Adipose tissue (tissue), 3 donors: ENCODE results near the gene PGLYRP2. TPM values are rescaled to one million over a fixed set of nuclear protein-coding genes. Genes with fewer than 3 reads are reported as not detected.

Source experiments
- H3K27ac ChIP-seq: one replicate; pipeline ENCODE4 v1.5.1; 2013; ENCODE audit warnings: low read depth, low read length
- WGBS, 3 donors: extraction: QIAGEN DNeasy Blood & Tissue Kit; methylation state at CpG; one replicate each; pipeline ENCODE4 v1.1.7; 2013; 5-methylcytosine and 5-hydroxymethylcytosine counted together
- polyA plus RNA-seq, 3 donors: library from polyadenylated mRNA; stranded (reverse); fragments of 200-250 nt; gene quantifications; one replicate each; pipeline ENCODE4 v1.2.3, GENCODE V29; 2013
- donor health status: healthy with polysubstance abuse.
- donor health status: Bipolar disorder and iron deficiency.
- donor health status: healthy.

The PGLYRP2 gene
- polyA plus RNA-seq, 3 donors, result 0.06 TPM; not detected in 2

DNA sequence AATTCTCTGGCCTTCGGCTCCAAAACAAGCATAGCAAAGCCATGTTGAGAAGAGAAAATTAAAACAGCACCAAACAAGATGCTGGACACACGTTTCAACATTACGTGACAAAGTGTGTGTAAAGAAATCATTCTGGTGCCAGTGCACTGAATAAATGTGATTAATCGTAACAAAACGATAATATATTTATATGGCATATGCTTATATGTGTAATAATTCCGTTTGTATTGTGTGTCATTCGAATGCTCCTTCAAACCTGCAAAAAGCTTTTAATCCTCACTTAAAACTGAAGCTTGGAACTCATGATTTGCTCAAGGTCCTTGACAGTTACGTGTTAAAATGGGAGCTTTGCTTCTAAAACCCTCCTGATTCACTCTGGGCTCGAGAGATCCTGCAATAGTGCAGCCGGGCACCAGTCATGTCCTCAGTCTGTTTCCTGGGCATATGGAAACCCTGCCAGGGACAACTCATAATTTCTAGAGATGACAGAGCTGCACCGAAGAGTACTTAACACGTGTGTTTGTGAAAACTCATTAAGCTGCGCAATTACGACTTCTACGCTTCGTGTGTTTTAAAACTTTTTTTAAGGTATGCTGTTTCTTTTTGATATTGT lies 59.8 kb downstream of the PGLYRP2 start:
- no peak overlapping the region for H3K27ac ChIP-seq
- WGBS, 3 donors, result 17 to 28% (median 26%) methylated on average over 16 of the region's 16 CpGs

Other genes with a start within 250 kb of the PGLYRP2 start
- under 1 TPM in 2 of 3 donors, not detected in 1; 0.25 to 0.28 TPM for gene EPHX3, start 247.1 kb downstream of the PGLYRP2 start, polyA plus RNA-seq
- 10 to 100 TPM; 12.5 to 35.8 (median 23.1) TPM for gene BRD4, start 147.0 kb downstream of the PGLYRP2 start, polyA plus RNA-seq
- gene AKAP8, start 99.7 kb downstream of the PGLYRP2 start, polyA plus RNA-seq, result 10 to 100 TPM in 2 of 3 donors, 1 to 10 TPM in 1; 8.7 to 19.3 (median 13.3) TPM
- gene AKAP8L, start 60.5 kb downstream of the PGLYRP2 start, polyA plus RNA-seq, result 10 to 100 TPM; 40.5 to 79.6 (median 49.9) TPM
- 10 to 100 TPM; 15.3 to 37.3 (median 22.3) TPM for gene WIZ, start 29.5 kb downstream of the PGLYRP2 start, polyA plus RNA-seq
- 1 to 10 TPM in 2 of 3 donors, under 1 TPM in 1; 0.86 to 3.9 (median 3.3) TPM for gene RASAL3, start 15.0 kb downstream of the PGLYRP2 start, polyA plus RNA-seq
- gene CYP4F22, start 29.0 kb upstream of the PGLYRP2 start, polyA plus RNA-seq, result under 1 TPM in 2 of 3 donors, not detected in 1; 0.10 to 0.61 TPM
- gene CYP4F8, start 135.7 kb upstream of the PGLYRP2 start, polyA plus RNA-seq, result not detected
- under 1 TPM; 0.06 to 0.51 (median 0.34) TPM for gene CYP4F3, start 161.4 kb upstream of the PGLYRP2 start, polyA plus RNA-seq
- 10 to 100 TPM in 1 of 3 donors, 1 to 10 TPM in 2; 1.2 to 17.7 (median 9.1) TPM for gene CYP4F12, start 193.6 kb upstream of the PGLYRP2 start, polyA plus RNA-seq
- not detected for gene OR10H2, start 248.5 kb upstream of the PGLYRP2 start, polyA plus RNA-seq